SH-SY5Y (cell line): Measurements from ENCODE around the gene ZNF205.

Source experiments
- GATA2 ChIP-seq: IDR thresholded peaks from 2 replicates; pipeline ENCODE4 v1.6.1; 2011; ENCODE audit warnings: mild to moderate bottlenecking, low read depth, low read length
- GATA3 ChIP-seq: IDR thresholded peaks from 2 replicates; pipeline ENCODE4 v1.6.1; 2011; ENCODE audit warnings: low read depth, mild to moderate bottlenecking, low read length, moderate library complexity

ZNF205 gene

DNA sequence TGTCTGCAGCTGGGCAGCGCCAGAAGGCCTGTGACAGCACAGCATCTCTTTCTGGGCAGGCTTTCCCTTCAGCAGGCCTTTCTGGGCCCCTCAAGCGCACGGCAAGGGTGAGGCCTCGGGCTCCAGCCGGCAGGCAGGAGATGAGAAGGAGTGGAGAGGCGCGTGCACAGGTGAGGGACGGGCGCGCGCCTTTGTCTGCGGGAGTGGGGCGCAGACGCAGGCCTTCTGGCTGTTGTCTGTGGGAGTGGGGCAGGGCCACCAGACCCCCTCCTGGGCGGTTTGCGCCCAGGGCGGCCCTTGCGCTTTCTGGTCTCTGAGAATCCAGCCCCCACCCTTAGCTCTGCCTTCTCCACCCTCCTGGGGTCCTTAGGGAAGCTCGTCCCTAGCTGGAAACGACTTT is 6.5 kb downstream of the ZNF205 start:
- TF ChIP-seq GATA3 (no peak), GATA2 (no peak)

DNA sequence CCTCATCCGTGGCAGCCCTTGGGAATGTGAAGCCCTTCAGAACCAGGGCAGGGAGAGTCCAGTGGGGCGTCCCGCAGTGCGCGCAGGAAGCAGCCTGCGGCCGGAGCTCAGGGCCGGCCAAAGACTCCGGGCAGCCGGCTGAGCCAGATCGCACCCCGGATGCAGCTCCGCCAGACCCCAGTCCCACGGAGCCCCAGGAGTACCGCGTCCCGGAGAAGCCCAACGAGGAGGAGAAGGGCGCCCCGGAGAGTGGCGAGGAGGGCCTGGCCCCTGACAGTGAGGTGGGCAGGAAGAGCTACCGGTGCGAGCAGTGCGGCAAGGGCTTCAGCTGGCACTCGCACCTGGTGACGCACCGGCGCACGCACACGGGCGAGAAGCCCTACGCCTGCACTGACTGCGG is 6.9 kb downstream of the ZNF205 start:
- TF ChIP-seq GATA3 = no peak
- TF ChIP-seq GATA2 = no peak

DNA sequence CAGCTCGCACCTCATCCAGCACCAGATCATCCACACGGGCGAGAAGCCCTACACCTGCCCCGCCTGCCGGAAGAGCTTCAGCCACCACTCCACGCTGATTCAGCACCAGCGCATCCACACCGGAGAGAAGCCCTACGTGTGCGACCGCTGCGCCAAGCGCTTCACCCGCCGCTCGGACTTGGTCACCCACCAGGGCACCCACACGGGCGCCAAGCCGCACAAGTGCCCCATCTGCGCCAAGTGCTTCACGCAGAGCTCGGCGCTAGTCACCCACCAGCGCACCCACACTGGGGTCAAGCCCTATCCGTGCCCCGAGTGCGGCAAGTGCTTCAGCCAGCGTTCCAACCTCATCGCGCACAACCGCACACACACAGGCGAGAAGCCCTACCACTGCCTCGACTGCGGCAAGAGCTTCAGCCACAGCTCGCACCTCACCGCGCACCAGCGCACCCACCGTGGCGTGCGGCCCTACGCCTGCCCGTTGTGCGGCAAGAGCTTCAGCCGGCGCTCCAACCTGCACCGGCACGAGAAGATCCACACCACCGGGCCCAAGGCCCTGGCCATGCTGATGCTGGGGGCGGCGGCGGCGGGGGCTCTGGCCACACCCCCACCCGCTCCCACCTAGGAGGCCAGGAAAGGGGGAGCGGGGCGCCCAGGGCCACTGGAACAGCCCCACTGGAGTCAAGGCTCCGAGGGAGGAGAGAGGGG is 7.5 kb downstream of the ZNF205 start:
- no peak for TF ChIP-seq GATA3
- TF ChIP-seq GATA2 = no peak

DNA sequence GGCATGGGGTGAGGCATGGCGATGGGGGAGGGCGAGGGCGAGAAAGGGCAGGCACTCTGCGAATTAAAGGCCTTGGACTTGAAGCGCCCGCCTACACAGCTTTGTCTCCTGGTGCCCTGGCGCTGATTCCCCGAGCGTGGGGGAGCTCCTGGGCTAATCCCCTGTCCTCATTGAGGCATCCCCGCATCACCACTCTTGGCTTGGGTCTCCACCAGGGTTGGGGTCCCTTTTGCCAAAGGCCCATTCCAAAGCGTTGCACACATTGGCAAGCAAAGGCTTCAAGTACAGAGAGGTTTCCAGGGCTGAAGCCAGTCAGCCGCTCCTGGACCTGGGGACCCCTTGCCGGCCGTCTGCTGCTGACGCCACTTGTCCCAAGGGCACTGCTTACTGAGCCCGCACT is 8.0 kb downstream of the ZNF205 start:
- TF ChIP-seq GATA2 (no peak), GATA3 (no peak)

DNA sequence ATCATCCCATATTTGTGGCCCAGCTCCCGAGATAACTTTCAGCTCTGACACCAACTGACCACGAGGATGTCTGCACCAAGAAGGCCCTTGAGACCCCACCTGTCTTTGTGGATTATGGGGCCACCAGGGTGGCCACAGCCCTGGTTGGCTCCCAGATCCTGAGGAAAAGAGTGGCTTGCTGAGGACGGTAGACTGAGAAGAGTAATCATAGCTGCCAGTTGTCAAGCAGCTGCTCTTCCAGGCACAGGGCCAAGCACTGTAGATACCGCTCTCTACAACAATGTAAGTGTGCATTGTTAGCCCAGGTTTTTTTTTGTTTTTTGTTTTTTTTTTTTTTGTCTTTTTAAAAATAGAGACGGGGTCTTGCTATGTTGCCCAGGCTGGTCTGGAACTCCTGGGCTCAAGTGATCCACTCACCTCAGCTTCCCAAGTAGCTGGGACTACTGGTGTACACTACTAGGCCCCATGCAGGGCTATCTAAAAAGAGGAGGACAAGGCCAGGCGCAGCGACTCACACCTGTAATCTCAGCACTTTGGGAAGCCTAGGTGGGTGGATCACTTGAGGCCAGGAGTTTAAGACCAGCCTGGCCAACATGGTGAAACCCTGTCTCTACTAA is 9.6 kb downstream of the ZNF205 start:
- TF ChIP-seq GATA2 (no peak), GATA3 (no peak)

DNA sequence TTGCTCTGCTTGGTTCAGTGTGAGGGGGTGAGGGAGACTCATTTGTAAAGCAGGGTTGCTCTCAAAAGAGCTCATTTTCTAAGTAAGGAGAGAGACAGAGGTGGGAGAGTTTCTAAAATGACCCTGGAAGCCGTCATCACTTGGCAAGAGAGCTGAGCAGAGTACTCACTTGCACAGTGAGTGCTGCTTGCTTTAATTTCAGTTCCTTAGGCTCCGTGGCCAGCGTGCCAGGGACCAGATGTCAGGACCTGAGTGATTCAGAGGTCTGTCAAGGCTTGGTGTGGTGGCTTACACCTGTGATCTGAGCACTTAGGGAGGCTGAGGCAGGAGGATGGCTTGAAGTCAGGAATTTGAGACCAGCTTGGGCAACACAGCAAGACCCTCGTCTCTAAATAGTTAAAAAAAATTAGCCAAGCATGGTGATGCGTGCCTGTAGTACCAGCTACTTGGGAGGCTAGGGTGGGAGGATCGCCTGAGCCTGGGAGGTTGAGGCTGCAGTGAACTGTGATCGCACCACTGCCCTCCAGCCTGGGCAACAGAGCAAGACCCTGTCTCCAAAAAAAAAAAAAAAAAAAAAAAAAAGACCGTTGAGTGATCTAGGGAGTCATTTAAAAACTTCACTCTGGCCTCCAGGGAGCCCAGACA is 10.7 kb downstream of the ZNF205 start:
- TF ChIP-seq GATA3 = no peak
- no peak for TF ChIP-seq GATA2

DNA sequence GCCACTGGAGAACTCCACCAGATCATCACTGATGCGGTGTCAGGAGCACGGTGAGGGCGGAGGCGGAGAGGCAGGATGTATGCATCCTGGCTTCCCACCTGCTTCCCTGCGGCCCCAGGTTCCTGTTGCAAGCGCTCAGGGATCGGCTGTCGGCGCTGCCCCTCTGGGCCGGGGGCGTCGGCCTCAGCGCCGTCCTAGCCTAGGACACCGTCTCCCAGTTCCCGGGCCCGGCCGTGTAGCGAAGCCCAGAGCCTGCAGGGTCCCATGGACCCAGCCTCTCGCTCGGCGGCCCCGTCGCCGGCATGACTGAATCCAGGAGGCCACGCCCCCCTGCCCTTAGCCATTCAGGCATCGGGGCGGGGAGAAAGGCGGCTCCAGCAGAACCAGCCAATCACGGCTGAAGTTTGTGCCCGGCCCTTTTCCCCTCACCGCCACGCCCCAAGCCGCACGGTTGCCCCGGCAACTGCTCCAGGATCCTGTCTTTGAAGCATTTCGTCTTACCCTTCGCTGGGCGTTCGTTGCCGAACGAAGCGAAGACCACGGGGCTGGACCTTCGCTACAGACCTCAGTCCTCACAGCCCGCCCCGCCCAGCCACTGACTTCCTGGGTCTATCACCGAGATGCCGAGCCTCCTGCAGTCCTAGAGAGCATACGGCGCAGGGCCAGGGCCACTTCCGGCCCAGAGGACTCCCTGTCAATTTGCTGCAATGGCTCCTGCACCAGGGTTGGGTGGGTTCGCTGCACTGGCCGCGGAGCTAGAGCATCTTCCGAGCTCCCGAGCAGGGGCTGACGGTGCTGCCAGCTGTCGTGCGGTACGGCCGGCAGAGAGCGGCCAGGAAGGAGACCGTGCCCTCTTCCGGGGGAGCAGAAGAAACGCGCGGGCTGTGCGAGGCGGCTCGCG is 11.8 kb downstream of the ZNF205 start:
- TF ChIP-seq GATA2 (no peak), GATA3 (no peak)

DNA sequence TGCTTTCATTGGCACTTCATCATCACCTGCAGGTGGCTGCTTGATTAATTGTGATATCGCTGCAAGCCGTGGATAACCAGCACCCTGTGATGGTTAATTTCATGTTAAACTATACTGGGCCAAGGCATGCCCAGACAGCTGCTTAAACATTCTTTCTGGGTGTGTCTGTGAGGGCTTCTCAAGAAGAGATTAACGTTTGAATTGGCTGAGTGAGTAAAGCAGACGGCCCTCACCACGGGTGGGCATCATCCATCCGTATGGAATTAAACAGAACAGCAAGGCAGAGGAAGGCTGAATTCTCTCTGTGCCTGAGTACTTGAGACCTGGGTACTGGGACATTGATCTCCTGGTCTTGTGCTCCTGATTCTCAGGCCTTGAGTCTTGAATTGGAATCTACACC is 15.4 kb downstream of the ZNF205 start:
- TF ChIP-seq GATA3 = no peak
- TF ChIP-seq GATA2 = no peak

DNA sequence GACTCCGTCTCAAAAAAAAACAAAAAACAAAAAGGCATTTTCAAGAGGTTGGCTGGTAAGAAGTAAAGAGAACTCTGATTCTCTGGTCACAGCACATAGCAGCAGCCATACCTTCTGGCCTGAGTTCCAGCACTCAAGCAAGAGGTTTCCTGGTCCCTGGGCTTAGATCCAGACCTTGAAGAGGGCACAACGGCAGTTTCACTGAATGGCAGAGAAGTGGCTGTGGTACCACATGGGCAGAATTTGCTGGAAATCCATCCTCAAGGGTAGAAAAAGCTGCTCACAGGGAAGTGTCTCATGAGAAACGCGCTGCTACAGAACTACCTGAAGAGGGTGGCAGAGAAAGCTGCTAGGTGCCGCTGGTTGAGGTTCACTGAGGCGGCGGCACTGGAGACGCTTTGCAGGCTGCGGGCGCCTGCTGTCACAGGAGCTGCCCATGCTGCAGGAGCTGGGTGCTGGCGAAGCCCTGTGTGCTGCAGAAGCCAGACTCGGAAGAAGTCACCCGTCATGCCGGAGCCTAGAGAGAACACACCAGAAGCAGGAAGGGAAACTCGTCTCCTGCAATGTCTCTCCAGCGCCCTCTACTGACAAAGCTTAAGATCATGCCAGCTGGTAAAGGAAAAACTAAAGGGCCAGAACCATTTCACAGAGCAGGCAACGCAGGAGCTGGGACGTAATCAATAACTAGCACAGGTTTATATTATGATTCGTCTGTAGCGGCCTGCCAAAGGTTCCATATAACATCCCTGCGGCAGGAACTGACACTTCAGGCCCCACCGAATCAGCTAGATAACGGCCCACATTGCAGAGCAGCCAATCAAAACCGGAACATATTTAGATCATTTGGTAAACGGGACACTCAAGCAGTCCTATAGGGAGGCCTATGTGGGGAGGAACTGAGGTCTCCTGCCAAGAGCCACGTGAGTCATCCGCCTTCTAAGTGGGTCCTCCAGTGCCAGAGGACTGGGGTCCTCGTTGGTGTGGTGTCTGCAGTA is 17.0 kb downstream of the ZNF205 start:
- TF ChIP-seq GATA2 (no peak), GATA3 (no peak)

DNA sequence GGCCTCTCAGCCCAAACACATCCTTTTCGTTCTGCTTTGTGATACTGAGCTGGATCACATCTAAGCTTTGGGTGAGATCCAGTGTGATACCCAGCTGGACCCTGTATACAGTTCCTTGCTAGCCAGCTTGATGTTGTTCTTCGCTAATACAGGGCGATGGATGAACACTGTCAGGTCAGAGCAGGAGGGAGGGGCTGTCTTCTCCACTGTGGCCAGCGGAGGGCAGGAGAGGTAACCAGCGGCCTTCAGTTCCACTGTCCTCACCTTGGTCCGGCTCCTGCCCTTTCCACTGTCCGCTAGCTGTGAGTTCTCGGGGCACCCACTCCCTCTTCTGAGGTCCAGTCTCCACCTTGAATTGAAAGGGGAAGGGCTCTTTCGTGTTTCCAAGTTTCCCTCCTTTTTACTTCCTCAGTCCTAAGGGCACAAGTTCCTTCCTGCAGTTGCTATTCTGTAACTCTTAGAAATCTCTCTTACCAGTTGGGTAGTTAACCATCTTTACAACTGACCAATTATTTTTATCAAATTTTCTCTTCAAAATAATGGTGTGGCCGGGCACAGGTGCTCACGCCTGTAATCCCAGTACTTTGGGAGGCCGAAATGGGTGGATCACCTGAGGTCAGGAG is 19.5 kb downstream of the ZNF205 start:
- no peak for TF ChIP-seq GATA2
- no peak for TF ChIP-seq GATA3

DNA sequence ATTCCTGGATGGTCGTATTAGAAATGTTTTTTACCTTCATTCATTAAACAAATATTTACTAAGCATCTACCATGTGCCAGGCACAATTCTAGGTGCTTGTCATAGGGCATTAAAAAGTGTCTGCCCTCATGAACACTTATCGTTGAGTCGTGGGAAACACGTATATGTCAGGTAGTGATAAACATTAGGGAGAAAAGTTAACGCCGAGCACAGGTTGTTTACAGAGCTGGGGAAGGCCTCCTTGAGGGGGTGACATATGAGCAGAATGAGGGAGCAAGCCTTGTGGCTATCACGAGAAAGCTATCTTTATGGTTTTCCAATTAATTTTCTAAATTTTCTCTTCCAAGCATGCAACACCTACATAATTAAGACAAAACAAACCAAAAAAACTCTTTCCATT is 21.5 kb downstream of the ZNF205 start:
- TF ChIP-seq GATA3 (no peak), GATA2 (no peak)

DNA sequence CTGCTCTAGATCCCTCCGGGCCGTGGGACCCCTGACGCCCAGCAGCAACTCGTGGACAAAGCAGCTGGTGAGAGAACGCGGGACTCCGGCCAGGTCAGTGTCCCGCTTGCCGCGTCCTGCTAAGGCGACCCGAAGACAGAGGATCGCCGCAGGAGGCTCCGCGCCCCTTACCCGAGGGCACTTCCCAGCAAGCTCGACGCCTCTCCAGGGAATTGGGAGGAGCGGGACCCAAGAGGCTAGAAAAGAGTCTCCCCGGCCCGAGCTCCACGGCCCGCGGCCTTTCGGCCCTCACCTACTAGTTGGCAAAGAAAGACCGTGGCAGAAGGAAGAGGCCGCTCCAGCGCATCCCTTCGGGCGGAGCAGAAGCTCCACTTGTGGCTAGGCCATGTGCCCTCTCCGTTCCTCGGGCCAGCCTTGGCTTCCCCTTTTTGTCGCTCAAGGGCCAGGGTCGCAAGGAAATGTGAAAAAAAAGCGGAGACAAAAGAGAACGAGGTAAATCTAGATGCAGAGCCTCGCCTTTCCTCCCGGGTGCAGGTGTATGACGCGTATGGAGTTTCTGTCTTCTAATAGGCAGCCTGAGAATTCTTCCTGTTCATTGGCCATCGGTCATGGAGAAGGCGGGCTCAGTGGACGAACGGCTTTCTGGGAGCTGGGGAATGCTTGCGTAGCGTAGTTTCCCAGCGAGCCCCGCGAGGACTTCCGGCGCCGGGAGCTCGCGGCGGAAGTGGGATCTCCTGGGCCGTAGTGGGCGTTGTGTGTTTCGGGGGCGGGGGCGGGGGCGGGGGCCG is 22.1 kb downstream of the ZNF205 start, which contains the start of gene ZNF213:
TSS of gene ZNF213 (plus strand) at position 692 of the 788 bp plus-strand sequence. CDS start 2,252 bp downstream, outside the sequence.
- TF ChIP-seq GATA3 = no peak
- TF ChIP-seq GATA2 = no peak
